Measurements from ENCODE around the gene MAK.

- TF ChIP-seq CTCF (IDR thresholded peaks at IDR 0.05; ENCODE audit: poor library complexity) (no peak), EZH2 (IDR thresholded peaks at IDR 0.05; ENCODE audit: borderline replicate concordance) (no peak), EZH2phosphoT487 (IDR thresholded peaks at IDR 0.05; ENCODE audit: low read depth, severe bottlenecking, unreplicated experiment) (no peak)
Observed at GRCh38 chr6:10808376-10808775, 30.0 kb downstream of the MAK start.
